Measurements from ENCODE around the gene HRH4.

DNA sequence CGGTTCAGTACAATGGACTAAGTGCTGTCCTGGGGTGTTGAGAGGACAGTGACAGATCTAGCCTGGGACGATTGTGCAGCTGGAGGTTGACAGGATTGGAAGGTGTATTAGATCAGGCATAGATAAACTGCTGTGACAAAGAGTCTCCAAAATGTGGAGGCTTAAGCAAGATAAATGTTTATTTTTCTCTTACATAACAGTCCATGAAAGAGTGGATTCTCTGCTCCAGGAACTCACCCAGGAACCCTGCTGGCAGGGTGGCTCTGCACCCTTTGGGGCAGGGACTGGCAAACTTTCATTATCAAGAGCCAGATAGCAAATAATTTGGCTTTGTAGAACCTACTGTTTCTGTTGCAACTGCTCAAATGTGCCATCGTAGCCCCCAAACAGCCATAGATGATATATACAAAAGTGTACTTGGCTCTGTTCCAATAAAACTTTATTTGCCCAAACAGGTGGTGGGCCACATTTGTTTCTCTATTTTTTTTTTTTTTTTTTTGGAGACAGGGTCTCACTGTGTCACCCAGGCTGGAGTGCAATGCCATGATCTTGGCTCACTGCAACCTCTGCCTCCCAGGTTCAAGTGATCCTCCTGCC is 9.7 kb downstream of the HRH4 start:
- TF ChIP-seq, protein P1, sequence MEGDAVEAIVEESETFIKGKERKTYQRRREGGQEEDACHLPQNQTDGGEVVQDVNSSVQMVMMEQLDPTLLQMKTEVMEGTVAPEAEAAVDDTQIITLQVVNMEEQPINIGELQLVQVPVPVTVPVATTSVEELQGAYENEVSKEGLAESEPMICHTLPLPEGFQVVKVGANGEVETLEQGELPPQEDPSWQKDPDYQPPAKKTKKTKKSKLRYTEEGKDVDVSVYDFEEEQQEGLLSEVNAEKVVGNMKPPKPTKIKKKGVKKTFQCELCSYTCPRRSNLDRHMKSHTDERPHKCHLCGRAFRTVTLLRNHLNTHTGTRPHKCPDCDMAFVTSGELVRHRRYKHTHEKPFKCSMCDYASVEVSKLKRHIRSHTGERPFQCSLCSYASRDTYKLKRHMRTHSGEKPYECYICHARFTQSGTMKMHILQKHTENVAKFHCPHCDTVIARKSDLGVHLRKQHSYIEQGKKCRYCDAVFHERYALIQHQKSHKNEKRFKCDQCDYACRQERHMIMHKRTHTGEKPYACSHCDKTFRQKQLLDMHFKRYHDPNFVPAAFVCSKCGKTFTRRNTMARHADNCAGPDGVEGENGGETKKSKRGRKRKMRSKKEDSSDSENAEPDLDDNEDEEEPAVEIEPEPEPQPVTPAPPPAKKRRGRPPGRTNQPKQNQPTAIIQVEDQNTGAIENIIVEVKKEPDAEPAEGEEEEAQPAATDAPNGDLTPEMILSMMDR (IDR thresholded peaks at IDR 0.05), result no peak
- TF ChIP-seq POLR2A (IDR thresholded peaks at IDR 0.05), result no peak
